GM12878 (cell line): Measurements from ENCODE around the gene C1QTNF8.

Experiments used
- CTCF ChIP-seq, 3 experiments: IDR thresholded peaks in 2 of 3; conservative IDR thresholded peaks in 1 of 3; 2 replicates each; pipeline ENCODE4 v1.5.1; 2011; ENCODE audit warnings: low read depth in 3 of 3, low read length in 3 of 3, mild to moderate bottlenecking in 3 of 3, control low read depth in 2 of 3, moderate library complexity in 2 of 3, inconsistent platforms in 1 of 3, mixed read lengths in 1 of 3; ENCODE audit not compliant: control insufficient read depth in 2 of 3, insufficient read depth in 1 of 3; ENCODE audit errors: extremely low read depth in 1 of 3
- ELK1 ChIP-seq: IDR thresholded peaks from 2 replicates; pipeline ENCODE4 v1.6.1; 2012; ENCODE audit warnings: low read depth, low read length, improper control_type of control experiment
- EZH2 ChIP-seq: IDR thresholded peaks from 2 replicates; pipeline ENCODE4 v1.6.1; 2012; ENCODE audit warnings: low read depth, mild to moderate bottlenecking, control low read depth, inconsistent platforms, low read length, borderline replicate concordance; ENCODE audit not compliant: control insufficient read depth
- HDGF ChIP-seq: fragments of 450-650 bp; IDR thresholded peaks from 2 replicates; pipeline ENCODE4 v1.6.1; 2016; ENCODE audit warnings: antibody characterized with exemption
- PML ChIP-seq: IDR thresholded peaks from 2 replicates; pipeline ENCODE4 v1.6.1; 2012; ENCODE audit warnings: low read length, inconsistent platforms
- POLR2A ChIP-seq: IDR thresholded peaks from 2 replicates; pipeline ENCODE4 v1.6.1; 2011; ENCODE audit warnings: low read depth, mild to moderate bottlenecking, low read length
- SPI1 ChIP-seq: IDR thresholded peaks from 2 replicates; pipeline ENCODE4 v1.6.1; 2011; ENCODE audit warnings: low read depth, mild to moderate bottlenecking, low read length, moderate library complexity, borderline replicate concordance; ENCODE audit not compliant: insufficient read depth

- TF ChIP-seq CTCF (IDR thresholded peaks at IDR 0.05 in 2 of 3, conservative IDR thresholded peaks at IDR 0.05 in 1 of 3; ENCODE audit: control insufficient read depth in 2 of 3, extremely low read depth in 1 of 3, insufficient read depth in 1 of 3, low read depth in 3 of 3, low read length in 3 of 3), result no peak
- no peak for TF ChIP-seq POLR2A
- no peak for TF ChIP-seq HDGF
- TF ChIP-seq PML, result no peak
- TF ChIP-seq EZH2, result no peak
- no peak for TF ChIP-seq ELK1
- TF ChIP-seq SPI1, result no peak
These were observed 3.4 kb upstream of the C1QTNF8 start for GRCh38 chr16:1099189-1100083.
